Neural cell (in vitro differentiated cells): ENCODE results near the gene SERPINA3.

Source experiments
- CTCF ChIP-seq: fragments of 450-650 bp; IDR thresholded peaks from 2 replicates; pipeline ENCODE4 v1.5.1; 2014; ENCODE audit warnings: antibody characterized with exemption, mild to moderate bottlenecking, moderate library complexity; ENCODE audit not compliant: poor library complexity, severe bottlenecking
- EZH2 ChIP-seq: fragments of 200-600, 300-800 bp; shearing (Covaris generic), sonication (generic); IDR thresholded peaks from 2 replicates; pipeline ENCODE4 v1.6.1; 2014; ENCODE audit warnings: antibody characterized with exemption, low read length, borderline replicate concordance, mild to moderate bottlenecking; ENCODE audit not compliant: insufficient read depth, poor library complexity, severe bottlenecking
- MXI1 ChIP-seq: fragments of 450-650 bp; conservative IDR thresholded peaks from 2 replicates; pipeline ENCODE4 v1.6.1; 2014; ENCODE audit warnings: antibody characterized with exemption, mild to moderate bottlenecking; ENCODE audit not compliant: poor library complexity, severe bottlenecking
- RAD21 ChIP-seq: fragments of 450-650 bp; conservative IDR thresholded peaks from 2 replicates; pipeline ENCODE4 v1.6.1; 2014; ENCODE audit warnings: antibody characterized with exemption, mild to moderate bottlenecking, moderate library complexity
- REST ChIP-seq: IDR thresholded peaks from 2 replicates; pipeline ENCODE4 v1.6.1; 2012; ENCODE audit warnings: borderline replicate concordance
- SMC3 ChIP-seq: fragments of 450-650 bp; conservative IDR thresholded peaks from 2 replicates; pipeline ENCODE4 v1.6.1; 2014; ENCODE audit warnings: antibody characterized with exemption, mild to moderate bottlenecking, moderate library complexity; ENCODE audit not compliant: poor library complexity
- TAF1 ChIP-seq: IDR thresholded peaks from 2 replicates; pipeline ENCODE4 v1.6.1; 2012; ENCODE audit warnings: low read depth

GRCh38 chr14:94611179-94611578 is 1.0 kb upstream of the SERPINA3 start:
- no peak for TF ChIP-seq EZH2
- no peak for TF ChIP-seq CTCF
- no peak for TF ChIP-seq RAD21
- TF ChIP-seq REST = no peak
- TF ChIP-seq TAF1 = no peak
- TF ChIP-seq MXI1 = no peak
- TF ChIP-seq SMC3 = no peak
